Stimulated activated naive CD8-positive, alpha-beta T cell treated with anti-CD3 and anti-CD28 coated beads, Interleukin-15, Interleukin-2, amounts not matched to agents 100 ng/mL and 50 ng/mL, for 24 hours (primary cell): ENCODE results near the gene RAB5B.
"Not testable (repeated sequence)": the region's sequence is repeated elsewhere in the genome, so short reads cannot be mapped to it uniquely, and the experiment has no call there.

Experiments used
- H3K27ac Mint-ChIP-seq: one replicate; pipeline ENCODE4 v1.8.0; 2021; ENCODE audit warnings: mild to moderate bottlenecking, mixed read lengths
- H3K27me3 Mint-ChIP-seq: one replicate; pipeline ENCODE4 v1.8.0; 2021; ENCODE audit warnings: mixed read lengths
- H3K36me3 Mint-ChIP-seq: one replicate; pipeline ENCODE4 v1.8.0; 2021; ENCODE audit warnings: low read depth, mixed read lengths
- H3K4me1 Mint-ChIP-seq: one replicate; pipeline ENCODE4 v1.8.0; 2021; ENCODE audit warnings: low read depth, mixed read lengths
- H3K4me3 Mint-ChIP-seq: one replicate; pipeline ENCODE4 v1.8.0; 2021; ENCODE audit warnings: mild to moderate bottlenecking, mixed read lengths
- H3K9me3 Mint-ChIP-seq: one replicate; pipeline ENCODE4 v1.8.0; 2021; ENCODE audit warnings: mixed read lengths

RAB5B gene

GRCh38 chr12:56034586-56035332, 60.9 kb downstream of the RAB5B start:
- peaks cover 51% of the 10 kb centered on the region for H3K36me3 Mint-ChIP-seq
- peak overlapping the region; percentile 85 for H3K27ac Mint-ChIP-seq
- no peaks in the 10 kb centered on the region for H3K27me3 Mint-ChIP-seq
- no peaks in the 10 kb centered on the region for H3K9me3 Mint-ChIP-seq
- peak overlapping the region; percentile 71 for H3K4me3 Mint-ChIP-seq
- peaks cover 89% of the 10 kb centered on the region for H3K4me1 Mint-ChIP-seq

GRCh38 chr12:56037161-56037560, 63.3 kb downstream of the RAB5B start:
- peaks cover 92% of the 10 kb centered on the region for H3K4me1 Mint-ChIP-seq
- H3K27me3 Mint-ChIP-seq, result no peaks in the 10 kb centered on the region
- no peaks in the 10 kb centered on the region for H3K9me3 Mint-ChIP-seq
- H3K36me3 Mint-ChIP-seq, result peaks cover 45% of the 10 kb centered on the region
- no peak overlapping the region for H3K4me3 Mint-ChIP-seq
- H3K27ac Mint-ChIP-seq, result no peak overlapping the region

- H3K4me1 Mint-ChIP-seq, result peaks cover 89% of the 10 kb centered on the region
- peaks cover 45% of the 10 kb centered on the region for H3K36me3 Mint-ChIP-seq
- H3K27me3 Mint-ChIP-seq, result no peaks in the 10 kb centered on the region
- no peaks in the 10 kb centered on the region for H3K9me3 Mint-ChIP-seq
- peak overlapping the region; percentile 17 for H3K4me3 Mint-ChIP-seq
- H3K27ac Mint-ChIP-seq, result peak overlapping the region; percentile 50
Observed at GRCh38 chr12:56038022-56038655, 64.3 kb downstream of the RAB5B start.

GRCh38 chr12:56040151-56040550, 66.3 kb downstream of the RAB5B start:
- H3K36me3 Mint-ChIP-seq, result peaks cover 51% of the 10 kb centered on the region
- no peaks in the 10 kb centered on the region for H3K27me3 Mint-ChIP-seq
- peaks cover 88% of the 10 kb centered on the region for H3K4me1 Mint-ChIP-seq
- H3K9me3 Mint-ChIP-seq, result no peaks in the 10 kb centered on the region
- H3K27ac Mint-ChIP-seq, result peak overlapping the region; percentile 98
- H3K4me3 Mint-ChIP-seq, result peak overlapping the region; percentile 98

GRCh38 chr12:56040963-56041551, 67.2 kb downstream of the RAB5B start:
- Mint-ChIP-seq H3K4me3 (peak overlapping the region; percentile 98), H3K36me3 (peaks cover 47% of the 10 kb centered on the region), H3K4me1 (peaks cover 79% of the 10 kb centered on the region), H3K9me3 (no peaks in the 10 kb centered on the region), H3K27ac (peak overlapping the region; percentile 98), H3K27me3 (no peaks in the 10 kb centered on the region)

GRCh38 chr12:56041552-56042429, 67.9 kb downstream of the RAB5B start, which contains the start of gene RPS26:
RPS26 (plus strand) TSS chr12:56041918; CDS start chr12:56042167, 249 bp downstream.
- peak within 1 kb of the TSS; percentile 98 for H3K27ac Mint-ChIP-seq
- H3K9me3 Mint-ChIP-seq, result no peaks in the 10 kb centered on the region
- no peaks in the 10 kb centered on the region for H3K27me3 Mint-ChIP-seq
- peak within 1 kb of the TSS; percentile 98 for H3K4me3 Mint-ChIP-seq
- H3K4me1 Mint-ChIP-seq, result peaks cover 82% of the 10 kb centered on the region
- peaks cover 44% of the 10 kb centered on the region for H3K36me3 Mint-ChIP-seq

- not testable (repeated sequence) for H3K27me3 Mint-ChIP-seq, H3K9me3 Mint-ChIP-seq
- Mint-ChIP-seq H3K4me3 (peak overlapping the region; percentile 98), H3K4me1 (peaks cover 81% of the 10 kb centered on the region), H3K27ac (peak overlapping the region; percentile 98), H3K36me3 (peaks cover 44% of the 10 kb centered on the region)
Observed at GRCh38 chr12:56042430-56042813, 68.5 kb downstream of the RAB5B start.

GRCh38 chr12:56042843-56043242, 69.0 kb downstream of the RAB5B start:
- peaks cover 77% of the 10 kb centered on the region for H3K4me1 Mint-ChIP-seq
- no peaks in the 10 kb centered on the region for H3K9me3 Mint-ChIP-seq
- no peaks in the 10 kb centered on the region for H3K27me3 Mint-ChIP-seq
- H3K27ac Mint-ChIP-seq, result peak overlapping the region; percentile 98
- peak overlapping the region; percentile 98 for H3K4me3 Mint-ChIP-seq
- H3K36me3 Mint-ChIP-seq, result peaks cover 44% of the 10 kb centered on the region
